HepG2 (cell line): ENCODE measurements around the gene CTSA. TPM values are rescaled to one million over a fixed set of nuclear protein-coding genes. Genes with fewer than 3 reads are reported as not detected.
A peak's percentile ranks its signal among the peaks of the same experiment; 100 is the strongest.

Experiments
- ATF7 ChIP-seq, 2 experiments: fragments of 450-650 bp in 1 of 2; sonication (generic) in 1 of 2; formaldehyde crosslinking in 1 of 2; IDR thresholded peaks; 2 replicates each; pipeline versions ENCODE4 v1.4.0 to v1.6.1; 2016 to 2020; ENCODE audit warnings: antibody characterized with exemption in 1 of 2, mild to moderate bottlenecking in 1 of 2, missing genetic modification reagents in 1 of 2
- CCDC6 ChIP-seq: sonication (generic); formaldehyde crosslinking; IDR thresholded peaks from 2 replicates; pipeline ENCODE4 v1.8.1; 2022; ENCODE audit warnings: mild to moderate bottlenecking, missing genetic modification reagents, moderate library complexity
- CREB1 ChIP-seq, 2 experiments: fragments of 450-650 bp in 1 of 2; IDR thresholded peaks; 2 replicates each; pipeline ENCODE4 v1.6.1; 2016 to 2017; ENCODE audit warnings: control low read depth in 1 of 2, mild to moderate bottlenecking in 1 of 2, missing compliant biosample characterization in 1 of 2, missing genetic modification characterization in 1 of 2
- HIVEP1 ChIP-seq: sonication (generic); formaldehyde crosslinking; IDR thresholded peaks from 2 replicates; pipeline ENCODE4 v1.4.0; 2020; ENCODE audit warnings: mild to moderate bottlenecking, missing genetic modification reagents
- HMGXB3 ChIP-seq: sonication (generic); formaldehyde crosslinking; IDR thresholded peaks from 2 replicates; pipeline ENCODE4 v1.4.0; 2020; ENCODE audit warnings: missing genetic modification reagents, borderline replicate concordance
- JUND ChIP-seq: sonication (generic); formaldehyde crosslinking; IDR thresholded peaks from 2 replicates; pipeline ENCODE4 v1.8.0; 2022; ENCODE audit warnings: mild to moderate bottlenecking, missing genetic modification reagents
- KAT7 ChIP-seq: IDR thresholded peaks from 2 replicates; pipeline ENCODE4 v1.6.1; 2018; ENCODE audit warnings: borderline replicate concordance, missing compliant biosample characterization
- MBD4 ChIP-seq: IDR thresholded peaks from 2 replicates; pipeline ENCODE4 v1.6.1; 2012; ENCODE audit warnings: low read length, inconsistent platforms, borderline replicate concordance
- MEIS1 ChIP-seq: sonication (generic); formaldehyde crosslinking; IDR thresholded peaks from 2 replicates; pipeline ENCODE4 v1.9.0; 2021; ENCODE audit warnings: mild to moderate bottlenecking, missing genetic modification reagents, moderate library complexity, borderline replicate concordance
- MIER3 ChIP-seq: IDR thresholded peaks from 2 replicates; pipeline ENCODE4 v1.6.1; 2016; ENCODE audit warnings: missing compliant biosample characterization, borderline replicate concordance
- MTF2 ChIP-seq: sonication (generic); formaldehyde crosslinking; IDR thresholded peaks from 2 replicates; pipeline ENCODE4 v1.5.0; 2020; ENCODE audit warnings: missing genetic modification reagents, borderline replicate concordance
- PAX8 ChIP-seq: sonication (generic); formaldehyde crosslinking; IDR thresholded peaks from 2 replicates; pipeline ENCODE4 v1.8.0; 2022; ENCODE audit warnings: mild to moderate bottlenecking, missing genetic modification reagents, borderline replicate concordance
- THAP7 ChIP-seq: sonication (generic); formaldehyde crosslinking; IDR thresholded peaks from 2 replicates; pipeline ENCODE4 v1.8.1; 2023; ENCODE audit warnings: mild to moderate bottlenecking, missing genetic modification reagents
- ZNF10 ChIP-seq: sonication (generic); formaldehyde crosslinking; IDR thresholded peaks from 2 replicates; pipeline ENCODE4 v1.4.0; 2020; ENCODE audit warnings: mild to moderate bottlenecking, low read depth, missing genetic modification reagents, borderline replicate concordance
- ZNF136 ChIP-seq: sonication (generic); formaldehyde crosslinking; IDR thresholded peaks from 2 replicates; pipeline ENCODE4 v1.8.1; 2022; ENCODE audit warnings: low read depth, mild to moderate bottlenecking, moderate library complexity, missing genetic modification reagents
- polyA plus RNA-seq, 8 experiments: library from polyadenylated mRNA; depleted of rRNA in 3 of 8; stranded (reverse) in 7 of 8; unstranded in 1 of 8; fragments of >200 nt; fragmentation: Illumina TruSeq in 4 of 8; extraction: Trizol in 4 of 8; gene quantifications; 2 replicates each; pipeline versions ENCODE4 v1.2.1 to v1.2.3, GENCODE V29; 2011 to 2016; ENCODE audit warnings: low read depth in 4 of 8, missing spikeins in 1 of 8, mixed read lengths in 1 of 8; ENCODE audit not compliant: insufficient read depth in 1 of 8
- total RNA-seq, 5 experiments: library from RNA; depleted of rRNA; stranded (reverse); fragments of >200 nt; fragmentation: Illumina TruSeq; extraction: Trizol; gene quantifications; 2 replicates each; pipeline ENCODE4 v1.2.3, GENCODE V29; 2016; ENCODE audit warnings: low read depth in 1 of 5
- TF ChIP-seq, protein P1 (sequence below): sonication (generic); formaldehyde crosslinking; IDR thresholded peaks from 2 replicates; pipeline ENCODE4 v1.4.0; 2020; ENCODE audit warnings: missing genetic modification reagents
- TF ChIP-seq, protein P2 (sequence below): sonication (generic); formaldehyde crosslinking; IDR thresholded peaks from 2 replicates; pipeline ENCODE4 v1.4.0; 2020; ENCODE audit warnings: mild to moderate bottlenecking, missing genetic modification reagents
- TF ChIP-seq, protein P3 (sequence below): sonication (generic); formaldehyde crosslinking; IDR thresholded peaks from 2 replicates; pipeline ENCODE4 v1.5.1; 2020; ENCODE audit warnings: missing genetic modification reagents, mild to moderate bottlenecking, borderline replicate concordance

CTSA gene
- total and polyA plus RNA-seq, 2 of the 13 experiments (the other 11 are each of a cell fraction or from before 2014, with no cell fraction given), result 202 to 231 TPM

DNA sequence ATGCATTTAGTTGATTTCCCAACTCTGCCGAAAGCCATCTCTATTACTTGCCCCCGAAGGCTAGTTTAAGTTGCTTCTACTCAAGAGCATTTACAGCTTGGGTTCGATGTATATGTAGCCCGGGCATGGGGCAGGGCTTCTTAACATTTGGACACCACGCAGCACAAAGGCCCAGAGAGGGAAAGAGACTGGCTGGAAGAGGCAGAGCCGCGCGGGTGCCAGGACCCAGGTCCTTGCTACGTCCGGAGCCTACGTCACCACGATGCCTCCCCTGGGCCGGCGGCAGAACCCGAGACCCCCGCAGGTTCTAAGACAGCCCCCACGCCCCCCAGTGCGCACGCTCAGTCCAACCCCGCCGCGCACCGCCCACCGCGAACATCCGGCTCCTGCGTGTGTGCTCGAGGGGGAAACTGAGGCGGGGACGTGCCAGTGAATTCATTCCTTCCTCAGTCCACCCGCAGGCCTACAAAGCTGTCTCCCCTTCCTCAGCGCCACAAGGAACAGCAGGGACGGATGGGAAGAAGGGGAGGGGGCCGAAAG, 43.0 kb downstream of the CTSA start (continued):
- TF ChIP-seq HMGXB3 (CRISPR knock-in tag) (no peak), JUND (CRISPR knock-in tag) (no peak), THAP7 (CRISPR knock-in tag) (no peak), MEIS1 (peak; percentile 96; the same call in 1 of the 2 replicates), ATF7 (IDR thresholded peaks at IDR 0.05) (no peak), ATF7 (CRISPR knock-in tag; IDR thresholded peaks at IDR 0.05) (peak; percentile 72; the same call in 1 of the 2 replicates), MBD4 (no peak), PAX8 (peak; percentile 86; the same call in 1 of the 2 replicates), HIVEP1 (CRISPR knock-in tag) (peak; percentile 97; the same call in 1 of the 2 replicates), CREB1 (IDR thresholded peaks at IDR 0.05) (peak; percentile 83), CREB1 (CRISPR knock-in tag; IDR thresholded peaks at IDR 0.05) (peak; percentile 64), KAT7 (CRISPR knock-in tag) (no peak), ZNF10 (CRISPR knock-in tag) (no peak), CCDC6 (peak; percentile 33; the same call in 1 of the 2 replicates), ZNF136 (CRISPR knock-in tag) (peak; percentile 91; the same call in 1 of the 2 replicates), MIER3 (CRISPR knock-in tag) (no peak), MTF2 (CRISPR knock-in tag) (no peak)
- TF ChIP-seq, protein P1, sequence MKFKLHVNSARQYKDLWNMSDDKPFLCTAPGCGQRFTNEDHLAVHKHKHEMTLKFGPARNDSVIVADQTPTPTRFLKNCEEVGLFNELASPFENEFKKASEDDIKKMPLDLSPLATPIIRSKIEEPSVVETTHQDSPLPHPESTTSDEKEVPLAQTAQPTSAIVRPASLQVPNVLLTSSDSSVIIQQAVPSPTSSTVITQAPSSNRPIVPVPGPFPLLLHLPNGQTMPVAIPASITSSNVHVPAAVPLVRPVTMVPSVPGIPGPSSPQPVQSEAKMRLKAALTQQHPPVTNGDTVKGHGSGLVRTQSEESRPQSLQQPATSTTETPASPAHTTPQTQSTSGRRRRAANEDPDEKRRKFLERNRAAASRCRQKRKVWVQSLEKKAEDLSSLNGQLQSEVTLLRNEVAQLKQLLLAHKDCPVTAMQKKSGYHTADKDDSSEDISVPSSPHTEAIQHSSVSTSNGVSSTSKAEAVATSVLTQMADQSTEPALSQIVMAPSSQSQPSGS (CRISPR knock-in tag), result no peak
- TF ChIP-seq, protein P2, sequence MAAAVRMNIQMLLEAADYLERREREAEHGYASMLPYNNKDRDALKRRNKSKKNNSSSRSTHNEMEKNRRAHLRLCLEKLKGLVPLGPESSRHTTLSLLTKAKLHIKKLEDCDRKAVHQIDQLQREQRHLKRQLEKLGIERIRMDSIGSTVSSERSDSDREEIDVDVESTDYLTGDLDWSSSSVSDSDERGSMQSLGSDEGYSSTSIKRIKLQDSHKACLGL (CRISPR knock-in tag), result 0 out of 2 replicates have a peak, but pooled peaks have one; percentile 94
- TF ChIP-seq, protein P3, sequence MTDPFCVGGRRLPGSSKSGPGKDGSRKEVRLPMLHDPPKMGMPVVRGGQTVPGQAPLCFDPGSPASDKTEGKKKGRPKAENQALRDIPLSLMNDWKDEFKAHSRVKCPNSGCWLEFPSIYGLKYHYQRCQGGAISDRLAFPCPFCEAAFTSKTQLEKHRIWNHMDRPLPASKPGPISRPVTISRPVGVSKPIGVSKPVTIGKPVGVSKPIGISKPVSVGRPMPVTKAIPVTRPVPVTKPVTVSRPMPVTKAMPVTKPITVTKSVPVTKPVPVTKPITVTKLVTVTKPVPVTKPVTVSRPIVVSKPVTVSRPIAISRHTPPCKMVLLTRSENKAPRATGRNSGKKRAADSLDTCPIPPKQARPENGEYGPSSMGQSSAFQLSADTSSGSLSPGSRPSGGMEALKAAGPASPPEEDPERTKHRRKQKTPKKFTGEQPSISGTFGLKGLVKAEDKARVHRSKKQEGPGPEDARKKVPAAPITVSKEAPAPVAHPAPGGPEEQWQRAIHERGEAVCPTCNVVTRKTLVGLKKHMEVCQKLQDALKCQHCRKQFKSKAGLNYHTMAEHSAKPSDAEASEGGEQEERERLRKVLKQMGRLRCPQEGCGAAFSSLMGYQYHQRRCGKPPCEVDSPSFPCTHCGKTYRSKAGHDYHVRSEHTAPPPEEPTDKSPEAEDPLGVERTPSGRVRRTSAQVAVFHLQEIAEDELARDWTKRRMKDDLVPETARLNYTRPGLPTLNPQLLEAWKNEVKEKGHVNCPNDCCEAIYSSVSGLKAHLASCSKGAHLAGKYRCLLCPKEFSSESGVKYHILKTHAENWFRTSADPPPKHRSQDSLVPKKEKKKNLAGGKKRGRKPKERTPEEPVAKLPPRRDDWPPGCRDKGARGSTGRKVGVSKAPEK (CRISPR knock-in tag), result peak; percentile 4; the same call in 1 of the 2 replicates
